ENCODE measurements around the gene BARX2. TPM values are rescaled to one million over a fixed set of nuclear protein-coding genes. Genes with fewer than 3 reads are reported as not detected.

Gene BARX2
- polyA plus RNA-seq, 1 donor from 2014 or later = not detected

DNA sequence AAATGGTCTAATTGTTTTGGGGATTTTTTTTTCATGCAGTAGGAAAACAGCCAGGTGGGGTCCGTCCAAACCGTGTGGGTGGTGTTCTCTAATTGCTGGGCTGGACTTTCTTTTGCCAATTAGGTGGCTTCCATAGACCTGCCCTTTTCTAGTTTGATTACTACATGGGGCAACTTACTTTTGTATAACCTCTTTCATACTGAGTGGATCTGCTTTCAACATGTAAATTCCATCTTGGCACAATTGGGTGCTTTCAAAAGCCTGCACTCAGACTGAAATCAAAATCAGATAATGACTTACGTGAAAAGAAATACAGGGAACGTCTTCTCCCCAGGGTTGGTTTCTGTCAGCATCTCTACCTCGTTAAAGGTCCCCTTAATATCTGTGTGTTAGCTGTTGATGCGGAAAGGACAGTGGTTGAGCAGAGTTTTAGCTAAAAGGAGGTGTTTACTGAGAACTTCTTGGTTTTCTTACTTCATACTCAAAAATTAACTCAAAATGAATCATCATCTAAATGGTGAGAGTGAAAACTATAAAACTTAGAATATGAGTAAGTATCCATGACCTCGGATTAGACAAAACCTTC lies 72.1 kb downstream of the BARX2 start:
- no peak overlapping the region for H3K4me3 ChIP-seq (ENCODE audit: low read length)
- H3K9me3 ChIP-seq (ENCODE audit: low read length) = no peaks in the 10 kb centered on the region
- H3K9ac ChIP-seq (ENCODE audit: low read length) = no peak overlapping the region
- H3K27ac ChIP-seq (ENCODE audit: low read length) = no peak overlapping the region
- no peaks in the 10 kb centered on the region for H4K20me1 ChIP-seq (ENCODE audit: insufficient read depth)
- no peaks in the 10 kb centered on the region for H3F3A ChIP-seq (ENCODE audit: insufficient read depth, low read length, poor library complexity, severe bottlenecking)
- no peak overlapping the region for H3K4me2 ChIP-seq (ENCODE audit: low read length)
- H3K36me3 ChIP-seq (ENCODE audit: insufficient read depth, low read length) = no peaks in the 10 kb centered on the region
- H3K79me2 ChIP-seq (replicated peaks; ENCODE audit: insufficient read depth, low read length) = no peaks in the 10 kb centered on the region
- TF ChIP-seq, protein P1, sequence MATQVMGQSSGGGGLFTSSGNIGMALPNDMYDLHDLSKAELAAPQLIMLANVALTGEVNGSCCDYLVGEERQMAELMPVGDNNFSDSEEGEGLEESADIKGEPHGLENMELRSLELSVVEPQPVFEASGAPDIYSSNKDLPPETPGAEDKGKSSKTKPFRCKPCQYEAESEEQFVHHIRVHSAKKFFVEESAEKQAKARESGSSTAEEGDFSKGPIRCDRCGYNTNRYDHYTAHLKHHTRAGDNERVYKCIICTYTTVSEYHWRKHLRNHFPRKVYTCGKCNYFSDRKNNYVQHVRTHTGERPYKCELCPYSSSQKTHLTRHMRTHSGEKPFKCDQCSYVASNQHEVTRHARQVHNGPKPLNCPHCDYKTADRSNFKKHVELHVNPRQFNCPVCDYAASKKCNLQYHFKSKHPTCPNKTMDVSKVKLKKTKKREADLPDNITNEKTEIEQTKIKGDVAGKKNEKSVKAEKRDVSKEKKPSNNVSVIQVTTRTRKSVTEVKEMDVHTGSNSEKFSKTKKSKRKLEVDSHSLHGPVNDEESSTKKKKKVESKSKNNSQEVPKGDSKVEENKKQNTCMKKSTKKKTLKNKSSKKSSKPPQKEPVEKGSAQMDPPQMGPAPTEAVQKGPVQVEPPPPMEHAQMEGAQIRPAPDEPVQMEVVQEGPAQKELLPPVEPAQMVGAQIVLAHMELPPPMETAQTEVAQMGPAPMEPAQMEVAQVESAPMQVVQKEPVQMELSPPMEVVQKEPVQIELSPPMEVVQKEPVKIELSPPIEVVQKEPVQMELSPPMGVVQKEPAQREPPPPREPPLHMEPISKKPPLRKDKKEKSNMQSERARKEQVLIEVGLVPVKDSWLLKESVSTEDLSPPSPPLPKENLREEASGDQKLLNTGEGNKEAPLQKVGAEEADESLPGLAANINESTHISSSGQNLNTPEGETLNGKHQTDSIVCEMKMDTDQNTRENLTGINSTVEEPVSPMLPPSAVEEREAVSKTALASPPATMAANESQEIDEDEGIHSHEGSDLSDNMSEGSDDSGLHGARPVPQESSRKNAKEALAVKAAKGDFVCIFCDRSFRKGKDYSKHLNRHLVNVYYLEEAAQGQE (IDR thresholded peaks at IDR 0.05; ENCODE audit: borderline replicate concordance) = no peak
- no peak for TF ChIP-seq POLR2AphosphoS5 (IDR thresholded peaks at IDR 0.05)
- no peak for TF ChIP-seq EP300 (conservative IDR thresholded peaks at IDR 0.05; ENCODE audit: poor library complexity, severe bottlenecking)
- TF ChIP-seq MXI1 (conservative IDR thresholded peaks at IDR 0.05; ENCODE audit: poor library complexity, severe bottlenecking) = no peak
- no peak for TF ChIP-seq RAD21 (conservative IDR thresholded peaks at IDR 0.05)
- no peak for TF ChIP-seq SMC3 (conservative IDR thresholded peaks at IDR 0.05; ENCODE audit: poor library complexity)
- TF ChIP-seq, protein P2, sequence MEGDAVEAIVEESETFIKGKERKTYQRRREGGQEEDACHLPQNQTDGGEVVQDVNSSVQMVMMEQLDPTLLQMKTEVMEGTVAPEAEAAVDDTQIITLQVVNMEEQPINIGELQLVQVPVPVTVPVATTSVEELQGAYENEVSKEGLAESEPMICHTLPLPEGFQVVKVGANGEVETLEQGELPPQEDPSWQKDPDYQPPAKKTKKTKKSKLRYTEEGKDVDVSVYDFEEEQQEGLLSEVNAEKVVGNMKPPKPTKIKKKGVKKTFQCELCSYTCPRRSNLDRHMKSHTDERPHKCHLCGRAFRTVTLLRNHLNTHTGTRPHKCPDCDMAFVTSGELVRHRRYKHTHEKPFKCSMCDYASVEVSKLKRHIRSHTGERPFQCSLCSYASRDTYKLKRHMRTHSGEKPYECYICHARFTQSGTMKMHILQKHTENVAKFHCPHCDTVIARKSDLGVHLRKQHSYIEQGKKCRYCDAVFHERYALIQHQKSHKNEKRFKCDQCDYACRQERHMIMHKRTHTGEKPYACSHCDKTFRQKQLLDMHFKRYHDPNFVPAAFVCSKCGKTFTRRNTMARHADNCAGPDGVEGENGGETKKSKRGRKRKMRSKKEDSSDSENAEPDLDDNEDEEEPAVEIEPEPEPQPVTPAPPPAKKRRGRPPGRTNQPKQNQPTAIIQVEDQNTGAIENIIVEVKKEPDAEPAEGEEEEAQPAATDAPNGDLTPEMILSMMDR (IDR thresholded peaks at IDR 0.05; ENCODE audit: poor library complexity, severe bottlenecking) = no peak
- TF ChIP-seq TAF1 (IDR thresholded peaks at IDR 0.05; ENCODE audit: low read depth) = no peak
- no peak for TF ChIP-seq EZH2 (IDR thresholded peaks at IDR 0.05; ENCODE audit: borderline replicate concordance, insufficient read depth, low read length, poor library complexity, severe bottlenecking)
- no peaks in the 10 kb centered on the region for H3K27me3 ChIP-seq (ENCODE audit: insufficient read depth, low read depth, low read length)
- no peaks in the 10 kb centered on the region for H3K9me2 ChIP-seq (ENCODE audit: insufficient read depth, low read length)
- H2AFZ ChIP-seq (ENCODE audit: low read depth, low read length) = no peak overlapping the region

DNA sequence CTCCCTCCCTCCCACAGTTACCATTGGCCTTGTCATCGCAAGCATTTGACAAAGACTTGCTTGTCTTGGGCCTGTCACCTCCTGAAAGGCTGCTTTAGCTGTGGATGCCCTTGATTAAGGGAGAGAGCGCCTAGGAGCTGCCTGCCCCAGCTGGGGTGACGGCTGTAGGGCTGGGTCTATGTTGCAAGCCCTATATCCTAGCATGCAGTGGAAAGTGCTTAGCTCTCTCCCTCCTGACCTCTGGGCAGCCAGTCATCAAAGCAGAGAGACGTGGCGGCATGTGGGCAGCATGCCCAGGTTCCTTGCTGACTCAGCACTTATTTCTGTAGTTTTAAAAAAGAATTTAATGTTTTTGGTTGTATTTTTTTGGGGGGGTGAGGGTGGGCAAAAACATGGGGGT lies 75.9 kb downstream of the BARX2 start:
- H3K79me2 ChIP-seq (replicated peaks; ENCODE audit: insufficient read depth, low read length) = no peaks in the 10 kb centered on the region
- H4K20me1 ChIP-seq (ENCODE audit: insufficient read depth) = no peaks in the 10 kb centered on the region
- no peaks in the 10 kb centered on the region for H3K9me2 ChIP-seq (ENCODE audit: insufficient read depth, low read length)
- no peaks in the 10 kb centered on the region for H3F3A ChIP-seq (ENCODE audit: insufficient read depth, low read length, poor library complexity, severe bottlenecking)
- no peak overlapping the region for H3K4me3 ChIP-seq (ENCODE audit: low read length)
- H3K4me2 ChIP-seq (ENCODE audit: low read length) = no peak overlapping the region
- no peaks in the 10 kb centered on the region for H3K9me3 ChIP-seq (ENCODE audit: low read length)
- no peaks in the 10 kb centered on the region for H3K36me3 ChIP-seq (ENCODE audit: insufficient read depth, low read length)
- H3K27ac ChIP-seq (ENCODE audit: low read length) = no peak overlapping the region
- TF ChIP-seq TAF1 (IDR thresholded peaks at IDR 0.05; ENCODE audit: low read depth) (no peak), EP300 (conservative IDR thresholded peaks at IDR 0.05; ENCODE audit: poor library complexity, severe bottlenecking) (no peak), POLR2AphosphoS5 (IDR thresholded peaks at IDR 0.05) (no peak), MXI1 (conservative IDR thresholded peaks at IDR 0.05; ENCODE audit: poor library complexity, severe bottlenecking) (no peak), RAD21 (conservative IDR thresholded peaks at IDR 0.05) (no peak), EZH2 (IDR thresholded peaks at IDR 0.05; ENCODE audit: borderline replicate concordance, insufficient read depth, low read length, poor library complexity, severe bottlenecking) (no peak), SMC3 (conservative IDR thresholded peaks at IDR 0.05; ENCODE audit: poor library complexity) (no peak)
- TF ChIP-seq, protein P2 (IDR thresholded peaks at IDR 0.05; ENCODE audit: poor library complexity, severe bottlenecking) = no peak
- H3K27me3 ChIP-seq (ENCODE audit: insufficient read depth, low read depth, low read length) = no peaks in the 10 kb centered on the region
- no peak overlapping the region for H3K9ac ChIP-seq (ENCODE audit: low read length)
- H2AFZ ChIP-seq (ENCODE audit: low read depth, low read length) = no peak overlapping the region

Measured in neural cell (in vitro differentiated cells).